ENCODE measurements around the gene IFI16. TPM values are rescaled to one million over a fixed set of nuclear protein-coding genes. Genes with fewer than 3 reads are reported as not detected.
A peak's percentile ranks its signal among the peaks of the same experiment; 100 is the strongest.
"Not testable (repeated sequence)": the region's sequence is repeated elsewhere in the genome, so short reads cannot be mapped to it uniquely, and the experiment has no call there.

Gene IFI16
- polyA plus RNA-seq, 3 donors = 64.8 to 99.7 (median 80.1) TPM

- no peaks in the 10 kb centered on the region for H3K27me3 Mint-ChIP-seq (ENCODE audit: low read depth in 3 of 3)
Observed at GRCh38 chr1:159025043-159025442, 15.3 kb downstream of the IFI16 start.

GRCh38 chr1:159026841-159027240, 17.1 kb downstream of the IFI16 start:
- H2AFZ ChIP-seq (ENCODE audit: insufficient read depth, low read depth, low read length, poor library complexity, severe bottlenecking); H3K9me3 ChIP-seq (replicated peaks in 1 of 2; ENCODE audit: control insufficient read depth in 1 of 2, insufficient read depth in 1 of 2, low read length in 2 of 2); H3K27me3 ChIP-seq (ENCODE audit: control insufficient read depth in 2 of 2, insufficient read depth in 2 of 2, low read length in 2 of 2); DNase-seq; H3K4me3 Mint-ChIP-seq; intact Hi-C loops (cut with micrococcal nuclease); H3K9ac ChIP-seq (ENCODE audit: insufficient read depth, low read length, poor library complexity, severe bottlenecking); H3K4me1 ChIP-seq (ENCODE audit: control insufficient read depth in 1 of 2, insufficient read depth in 2 of 2, low read length in 2 of 2); H3K9me3 Mint-ChIP-seq; H3K4me2 ChIP-seq (replicated peaks; ENCODE audit: extremely low read depth, low read length, poor library complexity, severe bottlenecking); H3K27me3 Mint-ChIP-seq (ENCODE audit: low read depth in 3 of 3); H3K4me3 ChIP-seq (replicated peaks in 1 of 3; ENCODE audit: low read depth in 2 of 3, low read length in 3 of 3): not testable (repeated sequence)
- peak overlapping the region in 1 of 2 donors; percentile 44 for H3K27ac ChIP-seq (ENCODE audit: low read depth in 1 of 2, low read length in 2 of 2)
- H3K4me1 Mint-ChIP-seq = peaks cover 47% of the 10 kb centered on the region
- peaks cover 84 to 96% of the 10 kb centered on the region in 2 donors for H3K36me3 Mint-ChIP-seq
- H3K27ac Mint-ChIP-seq = peak overlapping the region in 1 of 7 donors; percentile 1
- H3K36me3 ChIP-seq (replicated peaks in 1 of 2; ENCODE audit: control insufficient read depth in 1 of 2, insufficient read depth in 2 of 2, low read length in 2 of 2) = peaks cover 62 to 91% of the 10 kb centered on the region in 2 donors
- H3K79me2 ChIP-seq (ENCODE audit: insufficient read depth, low read length) = peaks cover 96% of the 10 kb centered on the region
- WGBS (ENCODE audit: insufficient coverage) = no CpG with 5 or more reads among the region's 2 CpGs
- peaks cover 100% of the 10 kb centered on the region for H4K20me1 ChIP-seq (ENCODE audit: insufficient read depth, low read length)

More at GRCh38 chr1:159025043-159025442, 15.3 kb downstream of the IFI16 start:
- Histone ChIP-seq H3K79me2 (ENCODE audit: insufficient read depth, low read length) (peaks cover 97% of the 10 kb centered on the region), H3K27ac (ENCODE audit: low read depth in 1 of 2, low read length in 2 of 2) (no peak overlapping the region), H3K27me3 (ENCODE audit: control insufficient read depth in 2 of 2, insufficient read depth in 2 of 2, low read length in 2 of 2) (no peaks in the 10 kb centered on the region), H2AFZ (ENCODE audit: insufficient read depth, low read depth, low read length, poor library complexity, severe bottlenecking) (no peak overlapping the region), H3K36me3 (replicated peaks in 1 of 2; ENCODE audit: control insufficient read depth in 1 of 2, insufficient read depth in 2 of 2, low read length in 2 of 2) (peaks cover 60 to 91% of the 10 kb centered on the region in 2 donors), H3K9ac (ENCODE audit: insufficient read depth, low read length, poor library complexity, severe bottlenecking) (no peak overlapping the region), H4K20me1 (ENCODE audit: insufficient read depth, low read length) (peaks cover 100% of the 10 kb centered on the region), H3K9me3 (replicated peaks in 1 of 2; ENCODE audit: control insufficient read depth in 1 of 2, insufficient read depth in 1 of 2, low read length in 2 of 2) (no peaks in the 10 kb centered on the region), H3K4me3 (replicated peaks in 1 of 3; ENCODE audit: low read depth in 2 of 3, low read length in 3 of 3) (no peak overlapping the region), H3K4me2 (replicated peaks; ENCODE audit: extremely low read depth, low read length, poor library complexity, severe bottlenecking) (no peak overlapping the region), H3K4me1 (ENCODE audit: control insufficient read depth in 1 of 2, insufficient read depth in 2 of 2, low read length in 2 of 2) (peaks cover 0 to 9% of the 10 kb centered on the region in 2 donors)
- intact Hi-C loops (cut with micrococcal nuclease) = no loop called here
- Mint-ChIP-seq H3K36me3 (peaks cover 82 to 96% of the 10 kb centered on the region in 2 donors), H3K9me3 (peaks cover 0 to 4% (median 0%) of the 10 kb centered on the region in 7 donors), H3K4me3 (no peak overlapping the region), H3K4me1 (peaks cover 42% of the 10 kb centered on the region), H3K27ac (peak overlapping the region in 2 of 7 donors; percentile 61 to 70)
- no peak for TF ChIP-seq CTCF (IDR thresholded peaks at IDR 0.05)
- no peak for DNase-seq
- WGBS (ENCODE audit: insufficient coverage) = 98% methylated on average over 4 of the region's 7 CpGs
